ENCODE results near the gene DIAPH3.

The DIAPH3 gene

GRCh38 chr13:60026286-60026685 is 137.4 kb downstream of the DIAPH3 start:
- no peak for DNase-seq (ENCODE audit: low read depth in 2 of 2)

- no peak for DNase-seq (ENCODE audit: low read depth in 2 of 2)
Observed at GRCh38 chr13:60020288-60020687, 143.4 kb downstream of the DIAPH3 start.

GRCh38 chr13:60019119-60019993 is 144.4 kb downstream of the DIAPH3 start:
- DNase-seq (ENCODE audit: low read depth in 2 of 2), result no peak

- no peak for DNase-seq (ENCODE audit: low read depth in 2 of 2)
Observed at GRCh38 chr13:60018536-60018935, 145.2 kb downstream of the DIAPH3 start.

- DNase-seq (ENCODE audit: low read depth in 2 of 2), result no peak
Observed at GRCh38 chr13:60016229-60016628, 147.5 kb downstream of the DIAPH3 start.

- no peak for DNase-seq (ENCODE audit: low read depth in 2 of 2)
Observed at GRCh38 chr13:60013166-60013565, 150.6 kb downstream of the DIAPH3 start.

- DNase-seq (ENCODE audit: low read depth in 2 of 2), result no peak
Observed at GRCh38 chr13:60012488-60012887, 151.2 kb downstream of the DIAPH3 start.

GRCh38 chr13:60009300-60010253 is 154.2 kb downstream of the DIAPH3 start:
- DNase-seq (ENCODE audit: low read depth in 2 of 2), result no peak

- no peak for DNase-seq (ENCODE audit: low read depth in 2 of 2)
Observed at GRCh38 chr13:60001889-60002288, 161.8 kb downstream of the DIAPH3 start.

GRCh38 chr13:60000976-60001375 is 162.8 kb downstream of the DIAPH3 start:
- DNase-seq (ENCODE audit: low read depth in 2 of 2), result no peak

- no peak for DNase-seq (ENCODE audit: low read depth in 2 of 2)
Observed at GRCh38 chr13:60000081-60000480, 163.6 kb downstream of the DIAPH3 start.

GRCh38 chr13:59997976-59998375 is 165.8 kb downstream of the DIAPH3 start:
- DNase-seq (ENCODE audit: low read depth in 2 of 2), result no peak

GRCh38 chr13:59996461-59996980 is 167.2 kb downstream of the DIAPH3 start:
- DNase-seq (ENCODE audit: low read depth in 2 of 2), result no peak

GRCh38 chr13:59991395-59991794 is 172.3 kb downstream of the DIAPH3 start:
- no peak for DNase-seq (ENCODE audit: low read depth in 2 of 2)

GRCh38 chr13:59982631-59983382 is 180.9 kb downstream of the DIAPH3 start:
- DNase-seq (ENCODE audit: low read depth in 2 of 2), result no peak

- DNase-seq (ENCODE audit: low read depth in 2 of 2), result no peak
Observed at GRCh38 chr13:59979589-59979988, 184.1 kb downstream of the DIAPH3 start.

- DNase-seq (ENCODE audit: low read depth in 2 of 2), result no peak
Observed at GRCh38 chr13:59978862-59979261, 184.9 kb downstream of the DIAPH3 start.

GRCh38 chr13:59976856-59977255 is 186.9 kb downstream of the DIAPH3 start:
- no peak for DNase-seq (ENCODE audit: low read depth in 2 of 2)

- no peak for DNase-seq (ENCODE audit: low read depth in 2 of 2)
Observed at GRCh38 chr13:59975807-59976435, 187.8 kb downstream of the DIAPH3 start.

- DNase-seq (ENCODE audit: low read depth in 2 of 2), result no peak
Observed at GRCh38 chr13:59970847-59971246, 192.9 kb downstream of the DIAPH3 start.

- no peak for DNase-seq (ENCODE audit: low read depth in 2 of 2)
Observed at GRCh38 chr13:59963827-59964226, 199.9 kb downstream of the DIAPH3 start.
